ENCODE results near the gene WDPCP.
"Not testable (repeated sequence)": the region's sequence is repeated elsewhere in the genome, so short reads cannot be mapped to it uniquely, and the experiment has no call there.

Gene WDPCP

GRCh38 chr2:63086687-63087086 lies 501.6 kb downstream of the WDPCP start:
- no peak overlapping the region for H3K9ac ChIP-seq (ENCODE audit: low read length)
- no peaks in the 10 kb centered on the region for H3K4me1 ChIP-seq (ENCODE audit: insufficient read depth, low read length)
- no peaks in the 10 kb centered on the region for H3K9me3 ChIP-seq (ENCODE audit: low read length)
- H3K27ac ChIP-seq (ENCODE audit: low read depth, low read length): no peak overlapping the region
- no peaks in the 10 kb centered on the region for H3K27me3 ChIP-seq (ENCODE audit: control insufficient read depth in 1 of 2, insufficient read depth in 2 of 2, low read length in 2 of 2)
- no peaks in the 10 kb centered on the region for H3K36me3 ChIP-seq (ENCODE audit: insufficient read depth, low read length)
- H3K4me3 ChIP-seq (ENCODE audit: low read depth in 1 of 2, low read length in 2 of 2): no peak overlapping the region

GRCh38 chr2:63081404-63081803 lies 506.9 kb downstream of the WDPCP start:
- Histone ChIP-seq H3K4me1 (ENCODE audit: insufficient read depth, low read length) (no peaks in the 10 kb centered on the region), H3K9ac (ENCODE audit: low read length) (no peak overlapping the region), H3K27me3 (ENCODE audit: control insufficient read depth in 1 of 2, insufficient read depth in 2 of 2, low read length in 2 of 2) (no peaks in the 10 kb centered on the region), H3K36me3 (ENCODE audit: insufficient read depth, low read length) (no peaks in the 10 kb centered on the region), H3K27ac (ENCODE audit: low read depth, low read length) (no peak overlapping the region), H3K4me3 (ENCODE audit: low read depth in 1 of 2, low read length in 2 of 2) (no peak overlapping the region), H3K9me3 (ENCODE audit: low read length) (no peaks in the 10 kb centered on the region)

- Histone ChIP-seq H3K9me3 (ENCODE audit: low read length) (no peaks in the 10 kb centered on the region), H3K36me3 (ENCODE audit: insufficient read depth, low read length) (no peaks in the 10 kb centered on the region), H3K4me1 (ENCODE audit: insufficient read depth, low read length) (no peaks in the 10 kb centered on the region), H3K4me3 (ENCODE audit: low read depth in 1 of 2, low read length in 2 of 2) (no peak overlapping the region), H3K27me3 (ENCODE audit: control insufficient read depth in 1 of 2, insufficient read depth in 2 of 2, low read length in 2 of 2) (no peaks in the 10 kb centered on the region), H3K9ac (ENCODE audit: low read length) (no peak overlapping the region), H3K27ac (ENCODE audit: low read depth, low read length) (no peak overlapping the region)
Observed at GRCh38 chr2:63078852-63079606, 509.2 kb downstream of the WDPCP start.

GRCh38 chr2:63074399-63074798 lies 513.9 kb downstream of the WDPCP start:
- not testable (repeated sequence) for H3K4me3 ChIP-seq (ENCODE audit: low read depth in 1 of 2, low read length in 2 of 2); H3K9me3 ChIP-seq (ENCODE audit: low read length); H3K9ac ChIP-seq (ENCODE audit: low read length); H3K27me3 ChIP-seq (ENCODE audit: control insufficient read depth in 1 of 2, insufficient read depth in 2 of 2, low read length in 2 of 2); H3K4me1 ChIP-seq (ENCODE audit: insufficient read depth, low read length); H3K36me3 ChIP-seq (ENCODE audit: insufficient read depth, low read length); H3K27ac ChIP-seq (ENCODE audit: low read depth, low read length)

GRCh38 chr2:63073994-63074393 lies 514.3 kb downstream of the WDPCP start:
- H3K4me1 ChIP-seq (ENCODE audit: insufficient read depth, low read length): no peaks in the 10 kb centered on the region
- no peak overlapping the region for H3K4me3 ChIP-seq (ENCODE audit: low read depth in 1 of 2, low read length in 2 of 2)
- H3K36me3 ChIP-seq (ENCODE audit: insufficient read depth, low read length): no peaks in the 10 kb centered on the region
- no peak overlapping the region for H3K27ac ChIP-seq (ENCODE audit: low read depth, low read length)
- H3K9ac ChIP-seq (ENCODE audit: low read length): no peak overlapping the region
- H3K9me3 ChIP-seq (ENCODE audit: low read length): no peaks in the 10 kb centered on the region
- no peaks in the 10 kb centered on the region for H3K27me3 ChIP-seq (ENCODE audit: control insufficient read depth in 1 of 2, insufficient read depth in 2 of 2, low read length in 2 of 2)

- Histone ChIP-seq H3K27ac (ENCODE audit: low read depth, low read length) (no peak overlapping the region), H3K9ac (ENCODE audit: low read length) (no peak overlapping the region), H3K9me3 (ENCODE audit: low read length) (no peaks in the 10 kb centered on the region), H3K36me3 (ENCODE audit: insufficient read depth, low read length) (no peaks in the 10 kb centered on the region), H3K27me3 (ENCODE audit: control insufficient read depth in 1 of 2, insufficient read depth in 2 of 2, low read length in 2 of 2) (peaks cover 0 to 5% of the 10 kb centered on the region in 2 donors), H3K4me3 (ENCODE audit: low read depth in 1 of 2, low read length in 2 of 2) (no peak overlapping the region), H3K4me1 (ENCODE audit: insufficient read depth, low read length) (no peaks in the 10 kb centered on the region)
Observed at GRCh38 chr2:63071664-63072063, 516.6 kb downstream of the WDPCP start.
